Natural killer cell (primary cell): ENCODE results near the gene FLT3LG. TPM values are rescaled to one million over a fixed set of nuclear protein-coding genes. Genes with fewer than 3 reads are reported as not detected.

Source experiments
- ATAC-seq, 3 donors: fragments of 150-1000 bp in 2 of 3; fragments of 200-7000 bp in 1 of 3; cut with Tn5 transposase; 1 replicate in 1 of 3; 2 replicates in 2 of 3; pipeline ENCODE4 v1.10.0; 2021; ENCODE audit warnings: mild to moderate bottlenecking in 2 of 3, moderate library complexity in 2 of 3
- DNase-seq, 2 donors: peaks; one replicate each; pipeline versions ENCODE4 v3.0.0 to v3.0.0-alpha.2; 2013 to 2021; ENCODE audit warnings: mixed read lengths in 1 of 2
- H3K27ac ChIP-seq: one replicate; pipeline ENCODE4 v1.5.1; 2013; ENCODE audit warnings: mild to moderate bottlenecking, low read length
- H3K27me3 ChIP-seq: one replicate; pipeline ENCODE4 v1.6.1; 2013; ENCODE audit warnings: low read length; ENCODE audit not compliant: control insufficient read depth, insufficient read depth
- H3K36me3 ChIP-seq: one replicate; pipeline ENCODE4 v1.6.1; 2013; ENCODE audit warnings: low read length; ENCODE audit not compliant: control insufficient read depth, insufficient read depth
- H3K4me1 ChIP-seq: one replicate; pipeline ENCODE4 v1.6.1; 2013; ENCODE audit warnings: low read length; ENCODE audit not compliant: control insufficient read depth, insufficient read depth
- H3K4me3 ChIP-seq: one replicate; pipeline ENCODE4 v1.5.1; 2013; ENCODE audit warnings: low read length
- H3K9me3 ChIP-seq: one replicate; pipeline ENCODE4 v1.6.1; 2013; ENCODE audit warnings: low read length; ENCODE audit not compliant: control insufficient read depth, insufficient read depth
- H3K27ac Mint-ChIP-seq, 2 donors: one replicate each; pipeline ENCODE4 v1.8.0; 2022; ENCODE audit warnings: mild to moderate bottlenecking in 2 of 2, mixed read lengths in 2 of 2, moderate library complexity in 1 of 2
- H3K27me3 Mint-ChIP-seq, 2 donors: one replicate each; pipeline ENCODE4 v1.8.0; 2022; ENCODE audit warnings: low read depth in 2 of 2, mixed read lengths in 2 of 2
- H3K36me3 Mint-ChIP-seq: one replicate; pipeline ENCODE4 v1.8.0; 2022; ENCODE audit warnings: mixed read lengths
- H3K4me1 Mint-ChIP-seq, 2 donors: one replicate each; pipeline ENCODE4 v1.8.0; 2022; ENCODE audit warnings: mixed read lengths in 2 of 2
- H3K4me3 Mint-ChIP-seq: one replicate; pipeline ENCODE4 v1.8.0; 2022; ENCODE audit warnings: mild to moderate bottlenecking, moderate library complexity, mixed read lengths
- H3K9me3 Mint-ChIP-seq, 2 donors: one replicate each; pipeline ENCODE4 v1.8.0; 2022; ENCODE audit warnings: mixed read lengths in 2 of 2
- CTCF ChIP-seq: fragments of 200-600 bp; IDR thresholded peaks from one replicate; pipeline ENCODE4 v1.8.0; 2022; ENCODE audit warnings: antibody characterized with exemption
- WGBS: methylation state at CpG from one replicate; pipeline ENCODE4 v1.1.7; 2013; ENCODE audit warnings: missing lambda C conversion rate; ENCODE audit not compliant: insufficient coverage; 5-methylcytosine and 5-hydroxymethylcytosine counted together
- intact Hi-C: fragments of 100-400 bp; cut with micrococcal nuclease; formaldehyde crosslinking; loops from one replicate; pipeline ENCODE4 v1.14.2; 2022
- total RNA-seq, 4 donors: library from RNA; stranded (reverse); fragments of 120-200 nt in 1 of 4; gene quantifications; one replicate each; pipeline versions ENCODE4 v1.2.3 to v1.2.4, GENCODE V29; 2013 to 2022

The FLT3LG gene
- total RNA-seq, 3 donors from 2014 or later (not counting 1 experiment from before 2014, with no cell fraction given): 44.7 to 65.7 (median 64.8) TPM

- Histone ChIP-seq H3K4me3 (no peak overlapping the region), H3K27me3 (no peaks in the 10 kb centered on the region), H3K9me3 (no peaks in the 10 kb centered on the region), H3K36me3 (peaks cover 42% of the 10 kb centered on the region), H3K27ac (peak overlapping the region; percentile 85), H3K4me1 (peaks cover 43% of the 10 kb centered on the region)
- H3K9me3 Mint-ChIP-seq: no peaks in the 10 kb centered on the region
- H3K4me1 Mint-ChIP-seq: peaks cover 23 to 29% of the 10 kb centered on the region in 2 donors
- H3K36me3 Mint-ChIP-seq: no peaks in the 10 kb centered on the region
- WGBS: 59% methylated on average over 19 of the region's 23 CpGs
- no peak for TF ChIP-seq CTCF
- H3K27me3 Mint-ChIP-seq: no peaks in the 10 kb centered on the region
- no peak for ATAC-seq
- peak overlapping the region; percentile 92 to 98 for H3K27ac Mint-ChIP-seq
- no peak for DNase-seq
- intact Hi-C loops: loop anchor here (1.0 to 5.0 kb wide), 3 partner anchors 10 to 391 kb away; partner anchors contain the start of genes AKT1S1, ALDH16A1, RPS11 and TBC1D17
- H3K4me3 Mint-ChIP-seq: peak overlapping the region; percentile 95
Measured at GRCh38 chr19:49486710-49487276, 12.8 kb downstream of the FLT3LG start.

- Histone ChIP-seq H3K36me3 (peaks cover 48% of the 10 kb centered on the region), H3K27me3 (no peaks in the 10 kb centered on the region), H3K4me1 (peaks cover 43% of the 10 kb centered on the region), H3K9me3 (no peaks in the 10 kb centered on the region), H3K27ac (peak within 1 kb of the TSS; percentile 85), H3K4me3 (peak within 1 kb of the TSS; percentile 93)
- ATAC-seq: peak; percentile 90 to 98 (median 94)
- Mint-ChIP-seq H3K36me3 (peaks cover 1% of the 10 kb centered on the region), H3K9me3 (no peaks in the 10 kb centered on the region), H3K4me3 (peak within 1 kb of the TSS; percentile 95), H3K27ac (peak within 1 kb of the TSS; percentile 92 to 98), H3K4me1 (peaks cover 25 to 29% of the 10 kb centered on the region in 2 donors), H3K27me3 (no peaks in the 10 kb centered on the region)
- intact Hi-C loops: loop anchor here (1.0 to 5.0 kb wide), 3 partner anchors 9 to 390 kb away; partner anchors contain the start of genes AKT1S1, ALDH16A1, RPS11 and TBC1D17
- peak; percentile 99 to 100 for DNase-seq
- under 1% methylated on average over 57 of the region's 57 CpGs for WGBS
- no peak for TF ChIP-seq CTCF
Measured at GRCh38 chr19:49487277-49488045, 13.4 kb downstream of the FLT3LG start, which contains the start of gene RPL13A. RPL13A (plus strand) TSS chr19:49487608; CDS start chr19:49487630, 22 bp downstream.

DNA sequence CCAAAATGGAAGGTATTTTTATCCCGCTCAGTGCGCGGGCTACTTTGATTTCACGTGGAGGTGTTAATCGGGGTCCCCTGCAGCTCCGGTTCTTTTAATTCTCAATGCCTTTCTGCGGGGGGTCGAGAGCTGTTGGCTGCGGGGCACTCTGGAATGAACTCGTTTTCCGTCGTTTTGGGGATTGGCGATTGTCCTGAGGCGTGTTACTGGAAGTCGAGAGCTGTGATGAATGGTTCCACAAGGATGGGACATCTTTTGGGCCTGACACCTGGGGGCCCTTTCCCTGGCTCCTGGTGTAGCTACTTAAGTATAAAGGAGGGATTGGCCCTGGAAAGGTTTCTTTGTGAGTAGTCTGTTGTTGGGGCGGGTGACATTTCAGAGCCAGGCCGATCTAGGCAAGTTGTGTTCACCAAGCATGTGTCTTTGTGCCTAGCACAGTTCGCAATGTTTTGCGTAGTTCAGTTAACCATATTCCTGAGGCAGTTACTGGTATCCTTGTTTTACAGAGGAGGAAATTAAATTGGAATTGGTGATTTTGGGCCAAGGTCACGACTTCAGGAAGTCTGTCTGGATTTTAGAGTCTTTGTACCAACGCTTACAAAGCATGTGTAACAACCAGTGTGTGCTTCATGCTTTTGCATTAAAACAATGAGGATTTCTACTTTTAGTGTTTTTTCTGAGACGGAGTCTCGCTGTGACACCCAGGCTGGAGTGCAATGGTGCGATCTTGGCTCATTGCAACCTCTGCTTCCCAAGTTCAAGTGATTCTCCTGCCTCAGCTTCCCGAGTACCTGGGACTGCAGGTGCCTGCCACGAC, 14.2 kb downstream of the FLT3LG start:
- H3K27ac ChIP-seq: peak overlapping the region; percentile 85
- no peaks in the 10 kb centered on the region for H3K27me3 ChIP-seq
- WGBS: 1% methylated on average over 26 of the region's 26 CpGs
- Mint-ChIP-seq H3K36me3 (peaks cover 8% of the 10 kb centered on the region), H3K4me3 (peak overlapping the region; percentile 95), H3K27me3 (no peaks in the 10 kb centered on the region), H3K27ac (peak overlapping the region; percentile 92 to 98), H3K4me1 (peaks cover 31 to 37% of the 10 kb centered on the region in 2 donors), H3K9me3 (no peaks in the 10 kb centered on the region)
- peak overlapping the region; percentile 93 for H3K4me3 ChIP-seq
- ATAC-seq: no peak
- H3K9me3 ChIP-seq: no peaks in the 10 kb centered on the region
- DNase-seq: peak in 1 of 2 donors; percentile 49
- intact Hi-C loops: loop anchor here (5.0 kb wide), 1 partner anchor 389 kb away; the partner anchor contains the start of genes AKT1S1 and TBC1D17
- peaks cover 51% of the 10 kb centered on the region for H3K36me3 ChIP-seq
- no peak for TF ChIP-seq CTCF
- peaks cover 45% of the 10 kb centered on the region for H3K4me1 ChIP-seq
